ENCODE results near the gene MPHOSPH6.

DNA sequence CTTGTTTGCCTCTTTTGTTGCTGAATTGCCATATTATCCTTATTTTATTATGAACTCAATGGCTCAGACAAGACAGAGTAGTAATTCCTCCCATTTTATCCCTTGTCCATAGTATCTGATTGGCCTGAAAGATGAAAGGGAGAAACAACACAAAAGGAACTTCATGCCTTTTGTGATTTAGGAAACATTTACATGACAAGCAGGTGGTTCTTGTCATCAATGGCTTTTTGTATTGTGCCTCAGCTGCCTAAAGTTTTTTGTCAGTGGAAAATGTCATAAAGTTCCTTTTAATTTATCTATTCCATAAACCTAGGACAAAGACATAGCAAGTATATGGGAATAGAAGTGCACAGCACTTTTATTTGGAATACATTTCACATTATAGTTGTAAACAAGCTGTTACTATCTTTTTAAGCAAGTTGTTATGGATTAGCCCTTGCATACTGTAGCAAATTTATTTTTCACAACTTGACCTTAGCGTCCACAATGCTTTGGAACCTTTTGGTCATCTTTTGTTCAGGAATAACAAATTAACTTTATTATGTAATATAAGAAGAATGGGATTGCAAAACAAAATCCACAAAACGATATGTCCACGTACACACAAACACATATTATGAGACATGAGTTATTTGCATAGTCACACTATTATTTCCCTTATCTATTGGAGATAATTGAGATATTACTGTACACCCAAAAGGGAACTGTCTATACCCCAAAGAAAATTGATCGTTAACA is 12.4 kb upstream of the MPHOSPH6 start:
- TF ChIP-seq POLR2A (IDR thresholded peaks at IDR 0.05): no peak
- TF ChIP-seq, protein P1, sequence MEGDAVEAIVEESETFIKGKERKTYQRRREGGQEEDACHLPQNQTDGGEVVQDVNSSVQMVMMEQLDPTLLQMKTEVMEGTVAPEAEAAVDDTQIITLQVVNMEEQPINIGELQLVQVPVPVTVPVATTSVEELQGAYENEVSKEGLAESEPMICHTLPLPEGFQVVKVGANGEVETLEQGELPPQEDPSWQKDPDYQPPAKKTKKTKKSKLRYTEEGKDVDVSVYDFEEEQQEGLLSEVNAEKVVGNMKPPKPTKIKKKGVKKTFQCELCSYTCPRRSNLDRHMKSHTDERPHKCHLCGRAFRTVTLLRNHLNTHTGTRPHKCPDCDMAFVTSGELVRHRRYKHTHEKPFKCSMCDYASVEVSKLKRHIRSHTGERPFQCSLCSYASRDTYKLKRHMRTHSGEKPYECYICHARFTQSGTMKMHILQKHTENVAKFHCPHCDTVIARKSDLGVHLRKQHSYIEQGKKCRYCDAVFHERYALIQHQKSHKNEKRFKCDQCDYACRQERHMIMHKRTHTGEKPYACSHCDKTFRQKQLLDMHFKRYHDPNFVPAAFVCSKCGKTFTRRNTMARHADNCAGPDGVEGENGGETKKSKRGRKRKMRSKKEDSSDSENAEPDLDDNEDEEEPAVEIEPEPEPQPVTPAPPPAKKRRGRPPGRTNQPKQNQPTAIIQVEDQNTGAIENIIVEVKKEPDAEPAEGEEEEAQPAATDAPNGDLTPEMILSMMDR (IDR thresholded peaks at IDR 0.05): no peak
- no peak for TF ChIP-seq EP300 (IDR thresholded peaks at IDR 0.05)
- TF ChIP-seq POLR2AphosphoS5 (IDR thresholded peaks at IDR 0.05): no peak
